ENCODE results near the gene ASMTL. TPM values are rescaled to one million over a fixed set of nuclear protein-coding genes. Genes with fewer than 3 reads are reported as not detected.

ASMTL gene
- total and polyA plus RNA-seq, 2 experiments from 2014 or later = 53.7 to 61.2 TPM

DNA sequence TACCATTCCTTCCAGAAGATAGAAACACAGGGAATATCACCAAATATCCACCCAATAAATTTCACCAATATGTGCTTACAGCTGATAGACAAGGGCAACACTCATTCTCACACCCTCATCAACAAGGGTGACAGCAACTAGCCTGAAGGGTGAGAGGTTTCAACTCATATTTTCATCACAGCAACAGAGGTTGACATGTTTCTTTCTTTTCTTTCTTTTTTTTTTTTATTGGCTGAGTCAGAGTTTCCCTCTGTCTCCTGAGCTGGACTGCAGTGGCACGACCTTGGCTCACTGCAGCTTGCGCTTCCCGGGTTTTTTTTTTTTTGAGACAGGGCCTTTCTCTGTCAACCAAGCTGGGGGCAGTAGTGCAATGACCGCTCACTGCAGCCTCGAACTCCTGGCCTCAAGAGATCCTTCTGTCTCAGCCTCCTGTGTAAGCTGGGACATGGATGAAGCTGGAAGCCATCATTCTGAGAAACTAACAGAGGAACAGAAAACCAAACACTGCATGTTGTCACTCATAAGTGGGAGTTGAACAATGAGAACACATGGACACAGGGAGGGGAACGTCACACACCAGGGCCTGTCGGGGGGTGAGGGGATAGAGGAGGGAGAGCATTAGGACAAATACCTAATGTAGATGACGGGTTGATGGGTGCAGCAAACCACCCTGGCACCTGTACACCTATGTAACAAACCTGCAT, 27.5 kb upstream of the ASMTL start:
- Histone ChIP-seq H3K27ac (ENCODE audit: low read depth) (no peak overlapping the region), H2AFZ (no peak overlapping the region), H3K4me1 (ENCODE audit: insufficient read depth) (no peaks in the 10 kb centered on the region), H3K4me2 (no peak overlapping the region), H3F3A (replicated peaks; ENCODE audit: low read depth) (0 out of 2 replicates have a peak, but pooled peaks cover 7% of the 10 kb centered on the region), H3K79me2 (replicated peaks; ENCODE audit: insufficient read depth) (no peaks in the 10 kb centered on the region), H3K4me3 (no peak overlapping the region), H3K27me3 (ENCODE audit: insufficient read depth) (no peaks in the 10 kb centered on the region), H4K20me1 (replicated peaks; ENCODE audit: insufficient read depth) (no peaks in the 10 kb centered on the region), H3K9me2 (ENCODE audit: insufficient read depth) (no peaks in the 10 kb centered on the region), H3K36me3 (ENCODE audit: insufficient read depth) (0 out of 2 replicates have a peak, but pooled peaks cover 4% of the 10 kb centered on the region)
- Mint-ChIP-seq H3K9me3 (peaks cover 86% of the 10 kb centered on the region), H3K27ac (no peak overlapping the region), H3K4me1 (peaks cover 5% of the 10 kb centered on the region; the same call in 2 of the 3 replicates), H3K27me3 (ENCODE audit: insufficient read depth, low read depth, poor library complexity) (peaks cover 11% of the 10 kb centered on the region), H3K4me3 (no peak overlapping the region), H3K36me3 (ENCODE audit: low read depth) (peaks cover 26% of the 10 kb centered on the region)
- ATAC-seq = no peak
- no peak for TF ChIP-seq JUNB (IDR thresholded peaks at IDR 0.05; ENCODE audit: unreplicated experiment)
- no peak for TF ChIP-seq ZNF331 (CRISPR knock-in tag; IDR thresholded peaks at IDR 0.05; ENCODE audit: low read depth)
- TF ChIP-seq, protein P1, sequence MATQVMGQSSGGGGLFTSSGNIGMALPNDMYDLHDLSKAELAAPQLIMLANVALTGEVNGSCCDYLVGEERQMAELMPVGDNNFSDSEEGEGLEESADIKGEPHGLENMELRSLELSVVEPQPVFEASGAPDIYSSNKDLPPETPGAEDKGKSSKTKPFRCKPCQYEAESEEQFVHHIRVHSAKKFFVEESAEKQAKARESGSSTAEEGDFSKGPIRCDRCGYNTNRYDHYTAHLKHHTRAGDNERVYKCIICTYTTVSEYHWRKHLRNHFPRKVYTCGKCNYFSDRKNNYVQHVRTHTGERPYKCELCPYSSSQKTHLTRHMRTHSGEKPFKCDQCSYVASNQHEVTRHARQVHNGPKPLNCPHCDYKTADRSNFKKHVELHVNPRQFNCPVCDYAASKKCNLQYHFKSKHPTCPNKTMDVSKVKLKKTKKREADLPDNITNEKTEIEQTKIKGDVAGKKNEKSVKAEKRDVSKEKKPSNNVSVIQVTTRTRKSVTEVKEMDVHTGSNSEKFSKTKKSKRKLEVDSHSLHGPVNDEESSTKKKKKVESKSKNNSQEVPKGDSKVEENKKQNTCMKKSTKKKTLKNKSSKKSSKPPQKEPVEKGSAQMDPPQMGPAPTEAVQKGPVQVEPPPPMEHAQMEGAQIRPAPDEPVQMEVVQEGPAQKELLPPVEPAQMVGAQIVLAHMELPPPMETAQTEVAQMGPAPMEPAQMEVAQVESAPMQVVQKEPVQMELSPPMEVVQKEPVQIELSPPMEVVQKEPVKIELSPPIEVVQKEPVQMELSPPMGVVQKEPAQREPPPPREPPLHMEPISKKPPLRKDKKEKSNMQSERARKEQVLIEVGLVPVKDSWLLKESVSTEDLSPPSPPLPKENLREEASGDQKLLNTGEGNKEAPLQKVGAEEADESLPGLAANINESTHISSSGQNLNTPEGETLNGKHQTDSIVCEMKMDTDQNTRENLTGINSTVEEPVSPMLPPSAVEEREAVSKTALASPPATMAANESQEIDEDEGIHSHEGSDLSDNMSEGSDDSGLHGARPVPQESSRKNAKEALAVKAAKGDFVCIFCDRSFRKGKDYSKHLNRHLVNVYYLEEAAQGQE (IDR thresholded peaks at IDR 0.05; ENCODE audit: unreplicated experiment) = no peak
- no peak for TF ChIP-seq ZNF114 (CRISPR knock-in tag; IDR thresholded peaks at IDR 0.05)
- no peak for TF ChIP-seq NANOG (IDR thresholded peaks at IDR 0.05; ENCODE audit: borderline replicate concordance)
- TF ChIP-seq CREB1 (CRISPR knock-in tag; IDR thresholded peaks at IDR 0.05; ENCODE audit: low read depth) = no peak
- TF ChIP-seq, protein P2, sequence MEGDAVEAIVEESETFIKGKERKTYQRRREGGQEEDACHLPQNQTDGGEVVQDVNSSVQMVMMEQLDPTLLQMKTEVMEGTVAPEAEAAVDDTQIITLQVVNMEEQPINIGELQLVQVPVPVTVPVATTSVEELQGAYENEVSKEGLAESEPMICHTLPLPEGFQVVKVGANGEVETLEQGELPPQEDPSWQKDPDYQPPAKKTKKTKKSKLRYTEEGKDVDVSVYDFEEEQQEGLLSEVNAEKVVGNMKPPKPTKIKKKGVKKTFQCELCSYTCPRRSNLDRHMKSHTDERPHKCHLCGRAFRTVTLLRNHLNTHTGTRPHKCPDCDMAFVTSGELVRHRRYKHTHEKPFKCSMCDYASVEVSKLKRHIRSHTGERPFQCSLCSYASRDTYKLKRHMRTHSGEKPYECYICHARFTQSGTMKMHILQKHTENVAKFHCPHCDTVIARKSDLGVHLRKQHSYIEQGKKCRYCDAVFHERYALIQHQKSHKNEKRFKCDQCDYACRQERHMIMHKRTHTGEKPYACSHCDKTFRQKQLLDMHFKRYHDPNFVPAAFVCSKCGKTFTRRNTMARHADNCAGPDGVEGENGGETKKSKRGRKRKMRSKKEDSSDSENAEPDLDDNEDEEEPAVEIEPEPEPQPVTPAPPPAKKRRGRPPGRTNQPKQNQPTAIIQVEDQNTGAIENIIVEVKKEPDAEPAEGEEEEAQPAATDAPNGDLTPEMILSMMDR (conservative IDR thresholded peaks at IDR 0.05; ENCODE audit: low read depth in 2 of 2) = no peak
- TF ChIP-seq EZH2phosphoT487 (IDR thresholded peaks at IDR 0.05; ENCODE audit: unreplicated experiment) = no peak
- TF ChIP-seq EZH2 (IDR thresholded peaks at IDR 0.05; ENCODE audit: low read depth, unreplicated experiment) = no peak
- no peak for TF ChIP-seq STAT1 (IDR thresholded peaks at IDR 0.05; ENCODE audit: unreplicated experiment)
- TF ChIP-seq, protein P3, sequence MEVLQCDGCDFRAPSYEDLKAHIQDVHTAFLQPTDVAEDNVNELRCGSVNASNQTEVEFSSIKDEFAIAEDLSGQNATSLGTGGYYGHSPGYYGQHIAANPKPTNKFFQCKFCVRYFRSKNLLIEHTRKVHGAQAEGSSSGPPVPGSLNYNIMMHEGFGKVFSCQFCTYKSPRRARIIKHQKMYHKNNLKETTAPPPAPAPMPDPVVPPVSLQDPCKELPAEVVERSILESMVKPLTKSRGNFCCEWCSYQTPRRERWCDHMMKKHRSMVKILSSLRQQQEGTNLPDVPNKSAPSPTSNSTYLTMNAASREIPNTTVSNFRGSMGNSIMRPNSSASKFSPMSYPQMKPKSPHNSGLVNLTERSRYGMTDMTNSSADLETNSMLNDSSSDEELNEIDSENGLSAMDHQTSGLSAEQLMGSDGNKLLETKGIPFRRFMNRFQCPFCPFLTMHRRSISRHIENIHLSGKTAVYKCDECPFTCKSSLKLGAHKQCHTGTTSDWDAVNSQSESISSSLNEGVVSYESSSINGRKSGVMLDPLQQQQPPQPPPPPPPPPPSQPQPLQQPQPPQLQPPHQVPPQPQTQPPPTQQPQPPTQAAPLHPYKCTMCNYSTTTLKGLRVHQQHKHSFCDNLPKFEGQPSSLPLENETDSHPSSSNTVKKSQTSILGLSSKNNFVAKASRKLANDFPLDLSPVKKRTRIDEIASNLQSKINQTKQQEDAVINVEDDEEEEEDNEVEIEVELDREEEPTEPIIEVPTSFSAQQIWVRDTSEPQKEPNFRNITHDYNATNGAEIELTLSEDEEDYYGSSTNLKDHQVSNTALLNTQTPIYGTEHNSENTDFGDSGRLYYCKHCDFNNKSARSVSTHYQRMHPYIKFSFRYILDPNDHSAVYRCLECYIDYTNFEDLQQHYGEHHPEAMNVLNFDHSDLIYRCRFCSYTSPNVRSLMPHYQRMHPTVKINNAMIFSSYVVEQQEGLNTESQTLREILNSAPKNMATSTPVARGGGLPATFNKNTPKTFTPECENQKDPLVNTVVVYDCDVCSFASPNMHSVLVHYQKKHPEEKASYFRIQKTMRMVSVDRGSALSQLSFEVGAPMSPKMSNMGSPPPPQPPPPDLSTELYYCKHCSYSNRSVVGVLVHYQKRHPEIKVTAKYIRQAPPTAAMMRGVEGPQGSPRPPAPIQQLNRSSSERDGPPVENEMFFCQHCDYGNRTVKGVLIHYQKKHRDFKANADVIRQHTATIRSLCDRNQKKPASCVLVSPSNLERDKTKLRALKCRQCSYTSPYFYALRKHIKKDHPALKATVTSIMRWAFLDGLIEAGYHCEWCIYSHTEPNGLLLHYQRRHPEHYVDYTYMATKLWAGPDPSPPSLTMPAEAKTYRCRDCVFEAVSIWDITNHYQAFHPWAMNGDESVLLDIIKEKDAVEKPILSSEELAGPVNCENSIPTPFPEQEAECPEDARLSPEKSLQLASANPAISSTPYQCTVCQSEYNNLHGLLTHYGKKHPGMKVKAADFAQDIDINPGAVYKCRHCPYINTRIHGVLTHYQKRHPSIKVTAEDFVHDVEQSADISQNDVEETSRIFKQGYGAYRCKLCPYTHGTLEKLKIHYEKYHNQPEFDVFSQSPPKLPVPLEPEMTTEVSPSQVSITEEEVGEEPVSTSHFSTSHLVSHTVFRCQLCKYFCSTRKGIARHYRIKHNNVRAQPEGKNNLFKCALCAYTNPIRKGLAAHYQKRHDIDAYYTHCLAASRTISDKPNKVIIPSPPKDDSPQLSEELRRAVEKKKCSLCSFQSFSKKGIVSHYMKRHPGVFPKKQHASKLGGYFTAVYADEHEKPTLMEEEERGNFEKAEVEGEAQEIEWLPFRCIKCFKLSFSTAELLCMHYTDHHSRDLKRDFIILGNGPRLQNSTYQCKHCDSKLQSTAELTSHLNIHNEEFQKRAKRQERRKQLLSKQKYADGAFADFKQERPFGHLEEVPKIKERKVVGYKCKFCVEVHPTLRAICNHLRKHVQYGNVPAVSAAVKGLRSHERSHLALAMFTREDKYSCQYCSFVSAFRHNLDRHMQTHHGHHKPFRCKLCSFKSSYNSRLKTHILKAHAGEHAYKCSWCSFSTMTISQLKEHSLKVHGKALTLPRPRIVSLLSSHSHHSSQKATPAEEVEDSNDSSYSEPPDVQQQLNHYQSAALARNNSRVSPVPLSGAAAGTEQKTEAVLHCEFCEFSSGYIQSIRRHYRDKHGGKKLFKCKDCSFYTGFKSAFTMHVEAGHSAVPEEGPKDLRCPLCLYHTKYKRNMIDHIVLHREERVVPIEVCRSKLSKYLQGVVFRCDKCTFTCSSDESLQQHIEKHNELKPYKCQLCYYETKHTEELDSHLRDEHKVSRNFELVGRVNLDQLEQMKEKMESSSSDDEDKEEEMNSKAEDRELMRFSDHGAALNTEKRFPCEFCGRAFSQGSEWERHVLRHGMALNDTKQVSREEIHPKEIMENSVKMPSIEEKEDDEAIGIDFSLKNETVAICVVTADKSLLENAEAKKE (CRISPR knock-in tag; IDR thresholded peaks at IDR 0.05) = no peak
- no peak for DNase-seq (ENCODE audit: low spot score)

Data from GM23338 (cell line).